Measurements from ENCODE around the gene ACTG1.

Gene ACTG1

DNA sequence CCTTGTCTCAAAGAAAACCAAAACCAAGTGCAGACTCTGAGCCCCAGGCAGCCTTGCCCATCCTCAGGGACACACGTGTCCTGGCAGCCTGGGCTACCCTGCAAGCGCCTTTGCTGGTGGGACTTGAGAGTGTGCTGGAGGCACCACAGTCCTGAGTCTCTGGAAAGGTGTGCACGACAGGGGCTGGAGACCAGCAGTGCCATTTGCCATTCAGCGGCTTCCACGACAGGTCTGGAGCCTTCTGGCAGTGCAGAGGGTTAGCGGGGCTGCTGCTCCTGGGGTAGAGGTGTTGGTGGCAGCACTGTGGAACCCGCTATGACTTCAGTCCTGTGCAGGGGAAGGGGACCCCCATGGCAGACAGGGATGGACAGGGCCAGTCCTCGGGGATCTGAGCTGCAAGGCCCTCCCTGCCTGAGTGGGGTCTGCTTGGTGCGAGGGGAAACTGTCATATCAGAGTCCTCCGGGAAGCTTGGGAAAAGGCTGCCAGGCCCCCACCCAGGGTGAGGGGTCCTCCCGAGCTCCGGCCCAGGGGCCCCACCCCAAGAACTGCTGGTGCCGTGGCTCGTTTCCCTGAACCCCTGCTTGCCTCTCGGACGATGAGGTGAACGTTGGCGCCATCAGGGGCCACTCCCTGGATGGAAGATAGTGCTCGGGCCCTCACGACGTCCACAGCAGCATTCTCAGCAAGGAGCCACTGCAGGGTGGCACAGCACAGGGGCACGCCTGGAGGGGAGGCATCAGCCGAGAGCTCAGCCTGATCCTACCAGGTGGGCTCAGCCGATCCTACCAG, 32.8 kb upstream of the ACTG1 start:
- DNase-seq (ENCODE audit: low read depth in 2 of 2): no peak

DNA sequence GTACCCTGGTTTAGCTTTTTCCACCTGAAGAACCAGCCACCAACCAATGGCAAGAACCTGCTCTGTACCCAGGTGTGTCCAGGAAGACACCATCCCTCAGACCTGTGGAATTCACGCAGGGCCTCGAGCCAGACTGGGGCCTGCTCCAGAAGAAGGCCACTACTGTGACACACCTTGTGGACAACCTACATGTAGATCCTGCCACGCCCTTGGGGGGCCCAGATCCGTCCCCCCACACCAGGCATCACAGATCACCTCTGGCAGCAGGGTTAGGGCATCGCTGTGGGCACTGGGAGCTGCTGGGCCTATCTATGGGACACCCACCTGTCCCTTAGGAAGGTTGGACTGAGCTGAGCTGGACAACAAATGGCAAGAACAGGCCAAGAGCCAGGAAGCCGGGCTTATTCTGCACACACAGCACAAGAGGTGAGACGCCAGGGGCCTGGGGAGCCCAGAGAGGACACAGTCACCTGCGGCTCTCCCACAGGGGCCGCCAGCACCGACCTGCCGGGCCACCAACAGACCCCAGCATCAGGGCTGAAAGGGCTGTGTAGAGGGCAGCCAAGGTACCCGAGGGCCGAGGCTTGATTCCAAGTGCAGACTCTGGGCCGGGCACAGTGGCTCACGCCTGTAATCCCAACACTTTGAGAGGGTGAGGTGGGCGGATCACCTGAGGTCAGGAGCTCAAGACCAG, 31.8 kb upstream of the ACTG1 start:
- DNase-seq (ENCODE audit: low read depth in 2 of 2): no peak

DNA sequence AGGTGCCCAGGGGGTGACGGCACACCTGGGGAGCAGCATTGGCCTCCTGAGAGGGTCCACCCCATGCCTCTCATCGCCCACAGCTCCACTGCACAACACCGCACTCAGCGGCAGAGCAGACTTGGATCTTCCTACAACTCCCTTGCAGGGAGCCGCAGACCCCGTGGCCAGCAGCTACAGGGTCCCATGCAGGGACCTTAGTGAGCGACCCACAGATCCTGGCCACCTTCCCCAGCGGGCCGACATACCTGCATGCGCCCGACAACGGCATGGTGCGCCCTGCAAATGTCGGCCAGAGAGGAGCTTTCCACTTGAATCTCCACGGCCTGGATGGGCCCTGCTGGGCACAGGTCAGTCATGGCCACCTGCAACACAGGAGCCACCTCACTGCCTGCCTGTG, 31.2 kb upstream of the ACTG1 start:
- no peak for DNase-seq (ENCODE audit: low read depth in 2 of 2)

DNA sequence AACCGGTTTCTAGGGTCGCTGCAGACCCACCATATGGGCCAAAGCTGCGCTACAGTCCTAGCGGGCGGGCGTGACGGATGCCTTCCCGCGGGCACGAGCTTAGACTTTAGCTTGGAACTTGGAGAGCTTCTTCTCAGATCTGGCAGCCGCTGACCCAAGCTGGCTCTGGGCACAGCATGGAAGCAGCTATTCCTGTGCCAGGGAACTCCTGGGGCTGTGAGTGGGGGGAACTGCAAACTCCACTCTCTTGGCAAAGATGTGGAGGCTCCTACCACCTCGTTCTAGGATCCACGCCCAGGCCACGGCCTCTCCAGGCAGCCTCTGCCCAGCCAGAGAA, 30.7 kb upstream of the ACTG1 start:
- no peak for DNase-seq (ENCODE audit: low read depth in 2 of 2)

DNA sequence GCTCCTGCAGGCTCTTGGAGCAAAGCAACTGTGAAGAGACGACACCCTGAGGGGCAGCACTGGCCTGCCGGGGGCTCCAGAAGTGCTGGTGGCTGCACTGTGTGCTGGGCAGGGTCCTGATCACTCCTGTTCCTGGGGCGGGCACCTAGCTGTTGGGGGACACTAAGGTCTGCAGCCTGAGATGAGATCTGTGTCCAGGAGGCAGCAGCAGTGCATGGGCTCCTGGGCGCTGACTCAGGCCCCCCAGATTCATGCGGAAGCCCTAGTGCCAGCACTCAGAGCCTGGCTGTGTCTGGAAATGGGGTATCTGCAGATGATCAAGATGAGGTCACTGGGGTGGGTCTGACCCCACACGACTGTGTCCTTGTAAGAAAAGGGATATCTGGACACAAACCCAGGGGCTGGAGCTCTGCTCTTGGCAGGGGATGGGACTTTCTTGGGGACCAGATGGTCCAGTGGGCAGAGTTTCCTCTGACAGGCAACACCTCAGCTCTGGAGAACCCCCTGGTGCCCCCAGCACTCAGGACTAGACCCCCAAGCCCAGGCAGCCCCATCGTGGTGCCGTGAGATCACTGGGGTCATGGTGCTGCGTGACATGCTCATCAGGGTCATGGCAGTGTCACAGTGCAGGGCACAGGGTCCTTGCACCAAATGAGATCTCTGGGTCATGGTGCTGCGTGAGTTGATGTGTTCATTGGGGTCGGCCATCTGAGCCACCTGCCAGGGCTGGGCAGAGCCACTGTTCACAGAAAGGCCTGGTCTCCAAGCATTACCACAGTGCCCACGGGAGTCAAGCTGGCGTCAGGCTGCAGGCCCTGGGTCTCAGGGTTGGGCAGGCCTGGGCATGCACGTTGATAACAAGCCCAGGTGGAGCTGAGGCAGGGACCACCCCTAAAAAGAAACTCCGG, 30.1 kb upstream of the ACTG1 start:
- DNase-seq (ENCODE audit: low read depth in 2 of 2): no peak

DNA sequence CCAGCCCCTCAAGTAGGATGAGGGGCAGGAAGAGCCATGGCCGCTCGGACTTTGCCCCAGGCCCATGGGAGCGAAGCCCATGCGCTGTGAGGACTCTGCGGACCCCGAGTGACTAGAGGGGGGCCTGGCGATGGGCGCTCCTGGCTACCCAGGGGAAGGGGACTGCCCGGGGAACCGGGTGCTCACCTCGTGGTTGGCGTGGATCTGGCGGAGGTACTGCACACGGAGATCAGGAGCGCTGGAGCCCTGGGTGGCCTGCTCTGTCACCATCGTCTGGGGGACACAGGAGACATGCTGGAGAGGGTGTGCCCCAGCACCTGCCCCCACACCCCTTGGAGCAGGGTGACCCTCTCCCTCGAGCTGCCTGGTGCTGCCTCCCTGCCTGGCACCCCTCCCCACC, 28.5 kb upstream of the ACTG1 start:
- DNase-seq (ENCODE audit: low read depth in 2 of 2): no peak

DNA sequence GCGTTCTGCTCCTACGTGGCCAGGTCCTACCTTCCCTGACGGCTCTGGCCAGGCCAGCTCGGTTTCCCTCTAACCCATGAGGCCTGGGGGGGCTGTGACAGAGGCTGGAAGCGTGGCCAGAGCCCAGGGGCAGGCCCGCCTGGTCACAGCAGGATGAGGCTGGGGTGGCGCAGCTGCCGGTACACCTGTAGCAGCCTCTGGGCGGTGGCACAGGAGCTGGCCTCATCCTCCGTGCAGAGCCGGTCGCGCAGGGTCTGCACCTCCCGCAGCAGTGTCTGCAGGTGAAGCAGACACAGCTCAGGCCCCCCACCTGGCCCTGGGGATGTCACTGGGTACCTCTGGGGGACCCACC, 28.1 kb upstream of the ACTG1 start:
- DNase-seq (ENCODE audit: low read depth in 2 of 2): no peak

DNA sequence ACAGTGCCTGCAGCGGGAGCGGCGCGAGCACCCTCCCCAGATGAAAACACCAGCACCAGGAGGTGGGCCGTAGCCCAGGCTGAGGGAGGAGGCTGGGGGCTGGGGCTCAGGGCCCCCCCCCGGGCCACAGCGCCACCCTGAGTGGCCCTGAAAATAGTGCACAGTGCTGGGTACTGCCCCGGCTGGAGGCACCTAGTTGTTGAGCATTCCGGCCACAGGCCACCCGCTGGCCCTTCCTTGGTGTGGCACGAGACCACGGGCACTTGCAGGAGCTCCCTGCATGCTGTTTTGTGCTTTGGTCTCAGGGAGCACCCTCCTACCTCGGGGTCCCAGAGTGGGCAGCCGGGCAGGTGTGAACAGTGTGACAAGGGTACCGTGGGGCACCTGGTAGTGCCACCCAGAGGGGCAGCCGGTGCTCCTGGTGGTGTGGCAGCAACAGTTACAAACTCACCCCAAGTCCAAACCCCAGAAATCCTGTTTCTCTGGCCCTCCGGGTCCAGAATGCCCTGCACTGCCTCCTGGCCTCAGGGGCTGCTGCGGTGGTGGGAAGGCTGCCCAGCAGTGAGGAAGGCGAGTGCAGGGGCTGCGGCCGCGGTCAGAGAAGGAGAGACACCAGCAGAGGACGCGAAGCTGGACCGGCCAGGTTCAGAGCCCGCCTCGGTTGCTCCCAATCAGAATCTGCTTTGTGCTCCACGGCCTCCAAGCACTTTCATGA, 27.5 kb upstream of the ACTG1 start:
- DNase-seq (ENCODE audit: low read depth in 2 of 2): no peak

DNA sequence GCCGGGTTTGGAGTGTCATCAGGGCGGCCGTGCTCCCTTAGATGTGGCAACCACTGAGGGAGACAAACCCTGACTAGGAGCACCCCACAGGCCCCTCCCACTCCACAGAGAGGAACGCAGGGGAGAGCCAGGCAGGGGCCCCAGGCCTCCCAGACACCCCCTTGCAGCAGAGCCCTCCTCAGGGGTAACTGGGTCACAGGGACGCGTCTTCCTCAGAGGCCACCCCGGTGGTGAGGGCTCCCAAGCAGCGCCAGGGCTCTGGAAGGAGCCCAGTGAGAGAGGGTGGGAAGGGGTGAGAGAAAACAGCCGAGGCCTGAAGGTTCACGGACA, 26.9 kb upstream of the ACTG1 start:
- no peak for DNase-seq (ENCODE audit: low read depth in 2 of 2)

DNA sequence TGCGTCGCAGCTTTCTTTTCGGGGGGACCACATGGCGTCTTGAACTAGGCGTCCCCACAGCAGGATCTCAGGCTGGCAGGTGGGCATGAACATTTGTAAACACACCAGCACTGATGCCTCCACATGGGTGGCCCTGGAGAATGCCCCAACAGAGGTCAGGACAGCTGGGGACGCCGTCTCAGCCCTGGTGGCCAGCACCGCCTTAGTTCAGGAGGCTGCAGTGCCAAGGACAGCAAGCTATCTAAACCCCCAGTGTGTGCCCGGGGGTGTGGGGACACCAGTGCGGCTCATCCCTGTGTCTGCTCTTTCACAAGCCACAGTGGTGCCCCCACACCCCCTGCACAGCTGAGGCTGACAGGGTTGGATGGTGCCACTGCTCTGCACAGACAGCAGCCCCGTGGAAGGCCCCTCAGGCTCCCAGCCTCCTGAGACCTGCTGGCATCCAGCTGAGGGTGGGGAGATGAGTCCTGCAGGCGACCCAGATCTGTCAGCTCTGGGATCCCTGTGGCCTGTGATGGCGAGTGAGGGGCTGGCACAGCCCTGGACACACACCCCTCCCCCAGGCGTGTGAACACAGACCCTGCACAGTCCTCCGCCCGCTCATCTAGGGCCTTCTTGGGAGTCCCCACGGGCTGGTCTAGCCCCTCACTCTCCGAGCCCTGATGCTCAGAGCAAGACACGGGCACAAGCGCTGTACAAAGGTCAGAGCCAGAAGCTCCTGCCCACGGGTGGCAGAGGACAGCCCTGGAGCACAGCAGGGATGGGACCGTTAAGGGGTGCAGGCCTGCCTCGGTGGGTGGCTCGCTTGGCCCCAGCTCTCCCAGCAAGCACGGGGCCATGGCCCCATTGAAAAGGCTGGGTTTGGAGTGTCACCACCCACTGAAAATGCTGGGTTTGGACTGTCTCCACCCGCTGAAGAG, 26.3 kb upstream of the ACTG1 start:
- DNase-seq (ENCODE audit: low read depth in 2 of 2): no peak

DNA sequence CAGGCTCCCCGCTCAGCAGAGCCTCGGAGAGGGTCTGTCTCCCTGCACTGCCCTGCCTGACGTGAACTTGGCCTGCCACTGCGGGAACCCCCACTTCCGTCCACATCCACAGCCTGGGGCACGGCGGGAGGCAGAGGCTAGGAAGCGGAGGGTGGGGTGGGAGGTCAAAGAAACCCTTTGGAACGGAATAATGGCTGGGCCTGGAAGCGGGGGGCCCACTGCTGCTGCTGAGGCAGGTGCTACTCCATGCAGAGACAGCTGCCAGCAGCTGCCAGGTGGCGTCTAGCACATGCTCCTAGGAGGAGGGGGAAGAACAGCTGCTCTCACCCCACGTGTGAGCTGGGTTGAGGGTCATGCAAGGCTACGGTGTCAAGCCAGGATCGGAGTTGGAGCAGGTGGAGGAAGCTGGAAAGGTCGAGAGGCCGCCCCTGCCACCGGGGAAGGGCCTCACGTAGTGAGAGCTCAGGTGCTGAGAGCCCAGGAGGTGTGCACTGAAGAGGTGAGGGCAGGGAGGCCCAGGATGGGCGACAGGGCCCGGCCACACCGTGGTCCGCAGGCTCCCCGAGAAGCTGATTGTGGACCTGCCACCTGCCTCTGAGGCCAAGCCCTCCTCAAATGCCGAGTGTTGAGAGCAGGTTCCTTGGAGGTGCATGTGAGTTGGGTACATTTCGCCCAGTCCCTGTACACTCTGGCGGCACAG, 25.4 kb upstream of the ACTG1 start:
- DNase-seq (ENCODE audit: low read depth in 2 of 2): no peak

DNA sequence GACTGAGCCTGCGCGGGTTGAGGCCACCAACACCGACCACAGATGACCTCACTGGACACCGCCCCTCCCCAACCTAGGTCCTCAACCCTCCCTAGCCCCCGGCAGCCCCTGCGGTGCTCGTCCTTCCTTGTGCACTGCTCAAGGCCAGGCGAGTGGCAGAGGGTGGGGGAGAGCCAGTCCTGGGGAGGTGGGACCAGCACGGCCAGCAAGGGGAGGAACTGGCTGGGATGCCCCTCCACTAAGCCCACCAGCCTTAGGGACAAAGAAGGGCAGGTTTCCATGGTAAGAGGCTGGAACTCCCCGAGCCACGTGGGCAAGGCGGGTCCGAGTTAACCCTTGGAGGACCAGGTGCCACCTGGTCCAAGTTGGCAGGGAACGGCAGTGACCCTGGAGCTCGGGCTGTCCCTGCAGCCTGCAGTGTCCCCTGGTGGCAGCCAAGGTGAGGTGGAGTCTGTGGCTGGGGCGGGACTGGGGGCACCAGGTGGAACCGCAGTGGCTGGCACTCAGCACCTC, 24.8 kb upstream of the ACTG1 start:
- no peak for DNase-seq (ENCODE audit: low read depth in 2 of 2)

DNA sequence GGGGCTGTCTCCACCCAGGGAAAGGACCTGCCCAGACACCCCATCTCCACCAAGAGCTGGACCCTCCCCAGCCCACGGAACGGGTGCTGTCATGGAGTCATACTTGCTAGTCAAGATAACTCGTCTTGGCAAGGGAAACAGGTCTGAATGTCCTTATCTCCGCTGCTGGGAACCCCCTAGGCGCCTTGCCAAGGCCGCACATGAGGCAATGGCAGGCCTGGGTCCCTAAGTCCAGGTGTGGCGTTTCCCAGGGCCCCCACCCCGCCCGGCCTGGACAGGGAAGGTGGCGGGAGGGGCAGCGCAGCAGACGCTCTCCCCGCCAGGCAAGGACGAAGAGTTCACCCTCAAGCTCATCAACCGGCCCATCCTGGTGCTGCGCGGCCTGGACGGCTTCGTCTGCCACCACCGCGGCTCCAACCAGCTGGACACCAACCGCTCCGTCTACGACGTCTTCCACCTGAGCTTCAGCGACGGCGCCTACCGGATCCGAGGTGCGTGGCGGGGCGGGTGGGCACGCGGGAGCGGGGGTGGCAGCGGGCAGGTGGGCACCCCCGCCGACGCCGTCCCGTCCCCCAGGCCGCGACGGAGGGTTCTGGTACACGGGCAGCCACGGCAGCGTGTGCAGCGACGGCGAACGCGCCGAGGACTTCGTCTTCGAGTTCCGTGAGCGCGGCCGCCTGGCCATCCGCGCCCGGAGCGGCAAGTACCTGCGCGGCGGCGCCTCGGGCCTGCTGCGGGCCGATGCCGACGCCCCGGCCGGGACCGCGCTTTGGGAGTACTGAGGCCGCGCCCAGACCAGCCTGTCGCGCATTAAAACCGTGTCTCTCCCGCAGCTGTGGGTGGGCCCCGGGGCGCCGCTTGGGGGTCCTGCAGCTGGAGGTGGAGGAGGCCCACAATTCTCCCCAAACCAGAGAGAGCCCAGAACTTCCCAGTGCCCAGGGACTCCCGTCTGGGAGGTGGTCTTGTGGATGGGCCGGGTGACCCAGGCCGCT, 24.0 kb upstream of the ACTG1 start:
- DNase-seq (ENCODE audit: low read depth in 2 of 2): no peak

DNA sequence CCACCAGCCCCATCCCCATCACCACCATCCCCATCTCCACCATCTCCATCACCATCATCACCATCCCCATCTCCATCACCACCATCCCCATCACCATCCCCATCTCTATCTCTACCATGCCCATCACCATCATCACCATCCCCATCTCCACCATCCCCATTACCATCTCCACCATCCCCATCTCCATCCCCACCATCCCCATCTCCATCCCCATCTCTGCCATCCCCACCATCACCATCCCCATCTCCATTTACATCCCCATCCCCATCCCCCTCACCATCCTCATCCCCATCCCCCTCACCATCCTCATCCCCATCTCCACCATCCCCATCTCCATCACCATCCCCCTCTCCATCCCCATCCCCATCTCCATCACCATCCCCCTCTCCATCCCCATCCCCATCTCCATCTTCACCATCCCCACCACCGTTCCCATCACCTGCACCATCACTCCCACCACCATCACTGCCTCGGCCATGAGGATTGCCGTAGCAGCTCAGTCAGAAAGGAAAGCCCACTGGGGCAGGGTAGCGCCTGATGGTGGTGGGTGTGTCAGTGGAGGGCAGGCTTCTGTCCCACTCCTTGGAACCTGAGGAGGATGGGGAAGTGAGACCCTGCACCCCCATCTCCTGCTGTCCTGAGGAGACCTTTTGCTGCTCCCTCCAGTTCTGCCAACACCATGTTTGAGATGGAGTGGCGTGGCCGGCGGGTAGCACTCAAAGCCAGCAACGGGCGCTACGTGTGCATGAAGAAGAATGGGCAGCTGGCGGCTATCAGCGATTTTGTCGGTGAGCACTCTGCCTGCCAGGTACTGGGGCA, 23.1 kb upstream of the ACTG1 start:
- DNase-seq (ENCODE audit: low read depth in 2 of 2): no peak

DNA sequence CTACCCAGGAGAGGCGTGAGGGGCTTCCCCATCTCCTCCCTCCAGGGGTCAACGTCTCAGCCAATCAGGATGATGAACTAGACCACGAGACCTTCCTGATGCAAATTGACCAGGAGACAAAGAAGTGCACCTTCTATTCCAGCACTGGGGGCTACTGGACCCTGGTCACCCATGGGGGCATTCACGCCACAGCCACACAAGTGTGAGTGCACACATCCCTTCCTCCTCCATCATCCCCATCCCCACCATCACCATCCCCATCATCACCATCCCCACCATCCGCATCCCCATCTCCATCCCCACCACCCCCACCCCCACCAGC, 22.4 kb upstream of the ACTG1 start:
- DNase-seq (ENCODE audit: low read depth in 2 of 2): no peak

DNA sequence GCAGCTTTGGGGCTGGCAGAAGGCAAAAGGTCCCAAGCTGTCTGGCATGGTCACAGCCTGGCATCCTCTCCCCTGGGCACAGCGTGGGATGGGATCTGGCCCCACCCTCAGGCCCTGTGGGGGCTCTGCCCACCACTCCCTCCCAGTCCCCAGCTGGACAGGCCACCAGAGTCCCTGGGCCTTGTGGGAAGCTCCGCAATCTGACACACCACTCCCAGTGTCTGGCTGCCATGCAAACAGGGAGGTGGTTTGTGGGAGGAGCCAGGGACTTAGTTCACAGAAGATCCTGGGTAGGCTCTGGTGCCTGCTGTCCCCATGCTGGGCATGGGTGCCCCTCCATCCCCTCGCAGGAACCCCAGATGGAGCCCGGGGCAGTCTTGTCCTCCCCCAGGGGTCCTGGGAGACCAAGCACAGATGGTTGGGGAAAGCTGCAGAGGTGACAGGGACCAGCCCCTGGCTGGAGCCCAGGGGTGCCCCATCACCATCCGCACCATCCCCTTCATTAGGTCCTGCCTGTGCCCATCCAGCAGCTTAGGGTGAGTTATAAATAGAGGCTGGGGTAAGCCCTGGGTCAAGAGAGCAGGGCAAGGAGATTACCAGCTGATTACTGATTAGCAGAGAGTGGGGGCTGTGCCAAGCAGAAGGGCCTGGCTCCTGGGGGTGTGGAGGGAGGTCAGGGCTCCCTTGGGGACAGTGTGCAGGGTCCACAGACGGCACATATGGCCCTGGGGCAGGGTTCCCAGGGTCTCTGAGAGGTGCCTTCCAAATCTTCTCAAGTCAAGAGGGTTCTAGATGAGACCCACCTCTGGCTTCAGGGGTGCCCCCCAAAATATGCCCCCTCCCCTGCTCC, 21.8 kb upstream of the ACTG1 start:
- DNase-seq (ENCODE audit: low read depth in 2 of 2): no peak

DNA sequence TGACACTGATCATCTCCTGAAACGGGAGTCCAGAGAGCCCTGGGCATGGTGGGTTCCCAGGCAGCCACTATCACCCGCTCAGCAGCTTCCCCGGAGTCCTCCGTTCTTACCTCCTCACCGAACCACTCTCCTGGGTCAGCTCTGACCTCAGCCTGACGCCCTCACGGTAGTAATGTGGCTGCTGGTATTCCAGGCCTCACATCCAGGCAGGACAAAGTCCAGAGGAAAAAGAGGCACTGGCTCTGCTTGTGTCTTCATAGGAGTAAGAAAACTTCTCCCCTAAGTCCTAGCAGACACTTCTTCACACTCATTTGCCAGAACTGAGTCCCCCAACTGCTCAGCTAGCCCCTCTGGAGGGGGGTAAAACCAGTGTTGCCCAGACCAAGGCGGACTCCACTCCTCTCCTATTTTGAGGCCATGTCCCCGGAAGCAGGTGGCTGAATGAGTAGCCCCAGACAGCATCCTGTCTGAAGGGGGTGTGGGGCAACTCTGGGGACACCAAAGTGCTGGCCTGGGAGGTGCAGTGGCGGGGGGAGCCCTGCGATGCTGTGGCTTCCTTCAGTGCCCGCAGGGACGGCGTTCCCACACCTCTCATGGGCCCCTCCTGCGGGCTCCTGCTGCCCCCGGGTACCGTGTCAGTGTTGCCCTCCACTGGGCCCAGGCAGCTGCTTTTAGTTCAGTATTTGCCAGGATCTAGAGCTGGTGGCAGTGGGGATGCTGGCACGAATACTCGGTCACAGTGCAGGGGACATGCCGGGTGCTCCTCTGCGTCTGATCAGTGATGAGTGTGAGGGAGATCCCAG, 20.9 kb upstream of the ACTG1 start:
- no peak for DNase-seq (ENCODE audit: low read depth in 2 of 2)

All from fibroblast of skin of left biceps (primary cell).